ENCODE data around the gene CLRN2. TPM values are rescaled to one million over a fixed set of nuclear protein-coding genes. Genes with fewer than 3 reads are reported as not detected.

Gene CLRN2
- total RNA-seq, 1 donor from 2014 or later = not detected

DNA sequence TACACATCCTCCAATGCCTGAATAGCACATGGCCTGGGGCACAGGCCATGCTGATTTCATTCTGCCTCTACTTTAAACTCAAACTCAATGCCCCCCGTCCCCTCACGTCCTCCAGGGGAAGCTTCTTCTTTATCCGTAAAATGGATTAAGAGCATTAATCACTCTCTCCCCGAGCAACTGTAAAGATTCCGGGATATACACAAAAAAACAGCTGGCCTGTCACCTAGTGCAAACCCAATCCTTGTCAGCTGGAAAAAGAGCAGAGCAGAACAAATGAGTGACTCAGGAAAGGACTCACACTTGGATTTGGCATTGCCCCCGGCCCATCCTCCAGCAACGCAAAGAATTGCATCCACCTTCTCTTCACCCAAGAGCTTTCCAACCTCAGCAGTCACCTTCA lies 10.9 kb upstream of the CLRN2 start:
- Mint-ChIP-seq H3K9me3 (ENCODE audit: unreplicated experiment) (no peaks in the 10 kb centered on the region), H3K36me3 (ENCODE audit: low read depth, unreplicated experiment) (peaks cover 17% of the 10 kb centered on the region), H3K4me1 (ENCODE audit: unreplicated experiment) (no peaks in the 10 kb centered on the region), H3K27me3 (ENCODE audit: unreplicated experiment) (no peaks in the 10 kb centered on the region), H3K4me3 (ENCODE audit: unreplicated experiment) (no peak overlapping the region), H3K27ac (ENCODE audit: unreplicated experiment) (no peak overlapping the region)
- TF ChIP-seq, protein P1, sequence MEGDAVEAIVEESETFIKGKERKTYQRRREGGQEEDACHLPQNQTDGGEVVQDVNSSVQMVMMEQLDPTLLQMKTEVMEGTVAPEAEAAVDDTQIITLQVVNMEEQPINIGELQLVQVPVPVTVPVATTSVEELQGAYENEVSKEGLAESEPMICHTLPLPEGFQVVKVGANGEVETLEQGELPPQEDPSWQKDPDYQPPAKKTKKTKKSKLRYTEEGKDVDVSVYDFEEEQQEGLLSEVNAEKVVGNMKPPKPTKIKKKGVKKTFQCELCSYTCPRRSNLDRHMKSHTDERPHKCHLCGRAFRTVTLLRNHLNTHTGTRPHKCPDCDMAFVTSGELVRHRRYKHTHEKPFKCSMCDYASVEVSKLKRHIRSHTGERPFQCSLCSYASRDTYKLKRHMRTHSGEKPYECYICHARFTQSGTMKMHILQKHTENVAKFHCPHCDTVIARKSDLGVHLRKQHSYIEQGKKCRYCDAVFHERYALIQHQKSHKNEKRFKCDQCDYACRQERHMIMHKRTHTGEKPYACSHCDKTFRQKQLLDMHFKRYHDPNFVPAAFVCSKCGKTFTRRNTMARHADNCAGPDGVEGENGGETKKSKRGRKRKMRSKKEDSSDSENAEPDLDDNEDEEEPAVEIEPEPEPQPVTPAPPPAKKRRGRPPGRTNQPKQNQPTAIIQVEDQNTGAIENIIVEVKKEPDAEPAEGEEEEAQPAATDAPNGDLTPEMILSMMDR (IDR thresholded peaks at IDR 0.05; ENCODE audit: unreplicated experiment) = no peak
- DNase-seq (ENCODE audit: low spot score) = no peak

DNA sequence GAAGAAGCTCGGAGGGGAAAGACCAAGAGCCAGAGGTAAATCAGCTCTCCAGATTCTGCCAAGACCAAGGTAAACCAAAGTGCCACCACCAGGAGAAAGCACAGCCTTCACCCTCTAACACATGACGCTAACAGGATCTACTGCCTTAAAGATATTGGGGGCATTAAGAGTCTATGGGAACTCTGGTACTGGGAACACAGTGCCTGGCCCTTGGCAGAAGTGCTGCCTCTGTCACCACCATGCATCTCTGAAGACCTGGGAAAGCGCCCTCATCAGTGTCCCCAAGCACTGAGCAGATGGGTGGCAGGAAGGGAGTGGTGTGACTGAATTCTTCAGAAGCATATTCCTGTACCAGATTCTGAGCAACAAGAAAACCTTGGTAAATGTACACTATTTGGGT lies 4.4 kb upstream of the CLRN2 start:
- no peak overlapping the region for H3K27ac Mint-ChIP-seq (ENCODE audit: unreplicated experiment)
- H3K9me3 Mint-ChIP-seq (ENCODE audit: unreplicated experiment) = no peaks in the 10 kb centered on the region
- DNase-seq (ENCODE audit: low spot score) = no peak
- H3K4me1 Mint-ChIP-seq (ENCODE audit: unreplicated experiment) = peaks cover 5% of the 10 kb centered on the region
- peaks cover 2% of the 10 kb centered on the region for H3K36me3 Mint-ChIP-seq (ENCODE audit: low read depth, unreplicated experiment)
- TF ChIP-seq, protein P1 (IDR thresholded peaks at IDR 0.05; ENCODE audit: unreplicated experiment) = no peak
- H3K27me3 Mint-ChIP-seq (ENCODE audit: unreplicated experiment) = peaks cover 3% of the 10 kb centered on the region
- H3K4me3 Mint-ChIP-seq (ENCODE audit: unreplicated experiment) = peak overlapping the region; percentile 42

DNA sequence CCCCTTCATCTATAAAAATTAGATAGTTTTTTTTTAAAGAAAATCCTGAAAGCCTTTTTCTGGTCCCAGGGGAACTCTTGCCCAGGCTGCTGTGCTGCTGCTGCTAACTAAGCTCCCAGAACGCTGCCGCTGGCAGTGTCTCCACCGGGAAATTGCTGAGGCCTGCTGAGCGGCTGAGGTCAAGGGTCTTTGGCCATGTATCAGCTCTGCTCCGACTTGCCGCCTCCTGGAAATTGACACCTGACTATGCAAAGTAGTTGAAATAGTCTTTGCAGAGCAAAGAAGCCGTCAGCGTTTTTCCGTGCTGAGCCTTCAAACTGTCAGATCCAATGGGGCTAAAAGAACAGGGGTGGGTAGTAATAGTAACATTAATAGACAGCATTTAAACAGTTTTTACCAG lies 3.9 kb upstream of the CLRN2 start:
- no peak for DNase-seq (ENCODE audit: low spot score)
- TF ChIP-seq, protein P1 (IDR thresholded peaks at IDR 0.05; ENCODE audit: unreplicated experiment) = no peak
- Mint-ChIP-seq H3K36me3 (ENCODE audit: low read depth, unreplicated experiment) (no peaks in the 10 kb centered on the region), H3K27me3 (ENCODE audit: unreplicated experiment) (peaks cover 3% of the 10 kb centered on the region), H3K4me3 (ENCODE audit: unreplicated experiment) (peak overlapping the region; percentile 97), H3K27ac (ENCODE audit: unreplicated experiment) (no peak overlapping the region), H3K4me1 (ENCODE audit: unreplicated experiment) (peaks cover 5% of the 10 kb centered on the region), H3K9me3 (ENCODE audit: unreplicated experiment) (no peaks in the 10 kb centered on the region)

DNA sequence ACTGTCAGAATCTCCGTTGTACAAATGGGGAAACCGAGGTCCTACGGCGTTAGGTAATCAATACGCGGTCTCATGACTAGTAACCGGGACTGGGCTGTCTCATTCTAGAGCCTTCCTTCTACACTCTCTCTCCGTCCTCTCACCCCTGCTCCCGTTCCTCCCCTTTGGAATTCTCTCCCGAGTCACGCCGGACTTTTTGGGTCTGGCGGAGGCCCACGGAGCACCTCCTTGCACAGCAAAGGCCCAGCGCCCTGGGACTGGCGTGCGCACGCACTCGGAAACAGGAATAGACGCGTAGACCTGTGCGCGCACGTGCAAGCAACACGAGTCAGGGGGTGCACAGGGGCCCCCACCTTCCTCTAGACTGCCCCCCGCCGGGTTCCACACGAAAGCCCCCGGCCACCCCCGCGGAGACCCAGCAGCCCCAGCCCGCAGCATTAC lies 3.4 kb upstream of the CLRN2 start:
- peak overlapping the region; percentile 8 for H3K27ac Mint-ChIP-seq (ENCODE audit: unreplicated experiment)

More for the DNA sequence above, 3.4 kb upstream of the CLRN2 start:
- Mint-ChIP-seq H3K36me3 (ENCODE audit: low read depth, unreplicated experiment) (no peaks in the 10 kb centered on the region), H3K27me3 (ENCODE audit: unreplicated experiment) (peaks cover 3% of the 10 kb centered on the region), H3K4me1 (ENCODE audit: unreplicated experiment) (peaks cover 5% of the 10 kb centered on the region), H3K4me3 (ENCODE audit: unreplicated experiment) (peak overlapping the region; percentile 97), H3K9me3 (ENCODE audit: unreplicated experiment) (no peaks in the 10 kb centered on the region)
- peak; percentile 46 for DNase-seq (ENCODE audit: low spot score)
- TF ChIP-seq, protein P1 (IDR thresholded peaks at IDR 0.05; ENCODE audit: unreplicated experiment) = no peak

All from endothelial cell (in vitro differentiated cells).